GM12878 (cell line): Measurements from ENCODE around the gene BSND.

ENCODE experiments used
- ASH2L ChIP-seq: fragments of 300-600, 200-600 bp; sonication (generic); IDR thresholded peaks from 2 replicates; pipeline ENCODE4 v1.6.1; 2017; ENCODE audit warnings: low read depth, mild to moderate bottlenecking, borderline replicate concordance
- CEBPB ChIP-seq, 2 experiments: fragments of 150-350 bp in 1 of 2; IDR thresholded peaks; 2 replicates each; pipeline ENCODE4 v1.6.1; 2012 to 2014; ENCODE audit warnings: low read depth in 2 of 2, low read length in 2 of 2, borderline replicate concordance in 1 of 2, inconsistent platforms in 1 of 2
- CHD1 ChIP-seq: IDR thresholded peaks from 2 replicates; pipeline ENCODE4 v1.6.1; 2012; ENCODE audit warnings: low read depth, low read length, improper control_type of control experiment
- MEF2A ChIP-seq: IDR thresholded peaks from 2 replicates; pipeline ENCODE4 v1.6.1; 2011; ENCODE audit warnings: low read depth, mild to moderate bottlenecking, low read length, moderate library complexity; ENCODE audit not compliant: insufficient read depth
- USF2 ChIP-seq: IDR thresholded peaks from 2 replicates; pipeline ENCODE4 v1.6.1; 2011; ENCODE audit warnings: low read depth, low read length, improper control_type of control experiment, borderline replicate concordance
- YY1 ChIP-seq: IDR thresholded peaks from 2 replicates; pipeline ENCODE4 v1.6.1; 2011; ENCODE audit warnings: low read depth, mild to moderate bottlenecking, low read length
- ZNF274 ChIP-seq: IDR thresholded peaks from one replicate; pipeline ENCODE4 v1.8.0; 2011; ENCODE audit not compliant: insufficient read length, insufficient read depth
- ZZZ3 ChIP-seq: IDR thresholded peaks from 2 replicates; pipeline ENCODE4 v1.6.1; 2011; ENCODE audit warnings: low read depth; ENCODE audit not compliant: control insufficient read depth, insufficient read length
- TF ChIP-seq, protein P1 (sequence below), 3 experiments: IDR thresholded peaks in 2 of 3; conservative IDR thresholded peaks in 1 of 3; 2 replicates each; pipeline ENCODE4 v1.5.1; 2011; ENCODE audit warnings: low read depth in 3 of 3, low read length in 3 of 3, mild to moderate bottlenecking in 3 of 3, control low read depth in 2 of 3, moderate library complexity in 2 of 3, inconsistent platforms in 1 of 3, mixed read lengths in 1 of 3; ENCODE audit not compliant: control insufficient read depth in 2 of 3, insufficient read depth in 1 of 3; ENCODE audit errors: extremely low read depth in 1 of 3

GRCh38 chr1:55057270-55057955 lies 58.7 kb downstream of the BSND start:
- TF ChIP-seq ASH2L (no peak), MEF2A (no peak), CHD1 (no peak), CEBPB (IDR thresholded peaks at IDR 0.05; ENCODE audit: borderline replicate concordance in 1 of 2, low read depth in 2 of 2, low read length in 2 of 2) (no peak), ZZZ3 (no peak), YY1 (no peak), ZNF274 (no peak), USF2 (no peak)
- TF ChIP-seq, protein P1, sequence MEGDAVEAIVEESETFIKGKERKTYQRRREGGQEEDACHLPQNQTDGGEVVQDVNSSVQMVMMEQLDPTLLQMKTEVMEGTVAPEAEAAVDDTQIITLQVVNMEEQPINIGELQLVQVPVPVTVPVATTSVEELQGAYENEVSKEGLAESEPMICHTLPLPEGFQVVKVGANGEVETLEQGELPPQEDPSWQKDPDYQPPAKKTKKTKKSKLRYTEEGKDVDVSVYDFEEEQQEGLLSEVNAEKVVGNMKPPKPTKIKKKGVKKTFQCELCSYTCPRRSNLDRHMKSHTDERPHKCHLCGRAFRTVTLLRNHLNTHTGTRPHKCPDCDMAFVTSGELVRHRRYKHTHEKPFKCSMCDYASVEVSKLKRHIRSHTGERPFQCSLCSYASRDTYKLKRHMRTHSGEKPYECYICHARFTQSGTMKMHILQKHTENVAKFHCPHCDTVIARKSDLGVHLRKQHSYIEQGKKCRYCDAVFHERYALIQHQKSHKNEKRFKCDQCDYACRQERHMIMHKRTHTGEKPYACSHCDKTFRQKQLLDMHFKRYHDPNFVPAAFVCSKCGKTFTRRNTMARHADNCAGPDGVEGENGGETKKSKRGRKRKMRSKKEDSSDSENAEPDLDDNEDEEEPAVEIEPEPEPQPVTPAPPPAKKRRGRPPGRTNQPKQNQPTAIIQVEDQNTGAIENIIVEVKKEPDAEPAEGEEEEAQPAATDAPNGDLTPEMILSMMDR (IDR thresholded peaks at IDR 0.05 in 2 of 3, conservative IDR thresholded peaks at IDR 0.05 in 1 of 3; ENCODE audit: control insufficient read depth in 2 of 3, extremely low read depth in 1 of 3, insufficient read depth in 1 of 3, low read depth in 3 of 3, low read length in 3 of 3) = no peak
